ENCODE measurements around the gene NFASC. TPM values are rescaled to one million over a fixed set of nuclear protein-coding genes. Genes with fewer than 3 reads are reported as not detected.

Gene NFASC
- total and polyA plus RNA-seq, 12 donors: 4.8 to 76.7 (median 44.8) TPM

- H3K36me3 ChIP-seq (replicated peaks in 1 of 2): peaks cover 0 to 22% of the 10 kb centered on the region in 2 donors
These were observed 97.5 kb downstream of the NFASC start for GRCh38 chr1:204968135-204968534.

GRCh38 chr1:204968951-204969350 lies 98.3 kb downstream of the NFASC start:
- peaks cover 0 to 25% of the 10 kb centered on the region in 2 donors for H3K36me3 ChIP-seq (replicated peaks in 1 of 2)
- H3K27ac ChIP-seq: no peak overlapping the region
- H3K4me3 ChIP-seq: no peak overlapping the region
- intact Hi-C loops (cut with DNase I): no loop called here
- TF ChIP-seq POLR2A (IDR thresholded peaks at IDR 0.05) (no peak), CTCF (IDR thresholded peaks at IDR 0.05) (no peak)
- H3K27me3 ChIP-seq: no peaks in the 10 kb centered on the region
- H3K9me3 ChIP-seq (replicated peaks in 1 of 3): no peaks in the 10 kb centered on the region
- no peaks in the 10 kb centered on the region for H3K4me1 ChIP-seq (replicated peaks in 1 of 2)
- WGBS, 4 donors: 82 to 88% (median 84%) methylated on average over 11 to 16 of the region's 16 CpGs
- DNase-seq: no peak

More at GRCh38 chr1:204968135-204968534, 97.5 kb downstream of the NFASC start:
- intact Hi-C loops (cut with DNase I): no loop called here
- Histone ChIP-seq H3K27ac (no peak overlapping the region), H3K4me1 (replicated peaks in 1 of 2) (no peaks in the 10 kb centered on the region), H3K27me3 (no peaks in the 10 kb centered on the region), H3K4me3 (no peak overlapping the region), H3K9me3 (replicated peaks in 1 of 3) (no peaks in the 10 kb centered on the region)
- no peak for DNase-seq
- TF ChIP-seq CTCF (IDR thresholded peaks at IDR 0.05): no peak
- no peak for TF ChIP-seq POLR2A (IDR thresholded peaks at IDR 0.05)
- WGBS, 4 donors: 91 to 96% (median 93%) methylated on average over 9 to 10 of the region's 10 CpGs

- no peak overlapping the region for H3K4me3 ChIP-seq
- WGBS, 4 donors: 83 to 93% (median 91%) methylated on average over 2 of the region's 2 CpGs
- H3K36me3 ChIP-seq (replicated peaks in 1 of 2): peaks cover 0 to 33% of the 10 kb centered on the region in 2 donors
- intact Hi-C loops (cut with DNase I): no loop called here
- no peaks in the 10 kb centered on the region for H3K27me3 ChIP-seq
- H3K4me1 ChIP-seq (replicated peaks in 1 of 2): no peaks in the 10 kb centered on the region
- no peak for TF ChIP-seq CTCF (IDR thresholded peaks at IDR 0.05)
- H3K27ac ChIP-seq: no peak overlapping the region
- H3K9me3 ChIP-seq (replicated peaks in 1 of 3): no peaks in the 10 kb centered on the region
- DNase-seq: no peak
These were observed 100.3 kb downstream of the NFASC start for GRCh38 chr1:204970937-204971336.

- H3K36me3 ChIP-seq (replicated peaks in 1 of 2): peaks cover 0 to 38% of the 10 kb centered on the region in 2 donors
- no peaks in the 10 kb centered on the region for H3K4me1 ChIP-seq (replicated peaks in 1 of 2)
- TF ChIP-seq CTCF (IDR thresholded peaks at IDR 0.05): no peak
- no peak for TF ChIP-seq POLR2A (IDR thresholded peaks at IDR 0.05)
- H3K27ac ChIP-seq: no peak overlapping the region
- no peaks in the 10 kb centered on the region for H3K27me3 ChIP-seq
- intact Hi-C loops (cut with DNase I): no loop called here
- H3K9me3 ChIP-seq (replicated peaks in 1 of 3): no peaks in the 10 kb centered on the region
- H3K4me3 ChIP-seq: no peak overlapping the region
- no peak for DNase-seq
- 53 to 67% (median 58%) methylated on average over 11 to 12 of the region's 12 CpGs for WGBS, 4 donors
These were observed 101.1 kb downstream of the NFASC start for GRCh38 chr1:204971517-204972336.

Data from adrenal gland (tissue), 12 donors.